GM12878 (cell line): ENCODE data around the gene DEFB108B. TPM values are rescaled to one million over a fixed set of nuclear protein-coding genes. Genes with fewer than 3 reads are reported as not detected.
"Not testable (repeated sequence)": the region's sequence is repeated elsewhere in the genome, so short reads cannot be mapped to it uniquely, and the experiment has no call there.

Source experiments
- ATAC-seq: fragments of 200-7000 bp; cut with Tn5 transposase; 3 replicates; pipeline ENCODE4 v1.9.1; 2020; ENCODE audit warnings: mild to moderate bottlenecking, moderate library complexity
- BruUV-seq: library from RNA; stranded (reverse); fragments of 400-500 nt; replicated peaks from 2 replicates; lab custom pipeline; 2021; lab: Mats Ljungman, UMichigan
- CTCF ChIA-PET: fragments of 300-600 bp; sonication (Branson Sonifier 250); formaldehyde crosslinking; extraction: SDS; loops from one replicate; lab custom pipeline; 2021; ENCODE audit warnings: inconsistent platforms; lab: Yijun Ruan, JAX
- POLR2A ChIA-PET: fragments of 350-600 bp; formaldehyde crosslinking; extraction: SDS; loops from one replicate; lab custom pipeline; 2021; ENCODE audit warnings: inconsistent platforms; lab: Charles Lee
- RAD21 ChIA-PET: fragments of 300-600 bp; sonication (Branson Sonifier 250); formaldehyde crosslinking; loops from one replicate; lab custom pipeline; 2023; ENCODE audit warnings: antibody characterized with exemption; ENCODE audit not compliant: unreplicated experiment; lab: Charles Lee
- SMC1A ChIA-PET: fragments of 300-600 bp; sonication (Branson Sonifier 250); formaldehyde crosslinking; loops from one replicate; lab custom pipeline; 2023; ENCODE audit not compliant: unreplicated experiment, uncharacterized antibody; lab: Charles Lee
- DNase-seq: peaks from one replicate; pipeline ENCODE4 v3.0.0-alpha.2; 2011; ENCODE audit warnings: low read depth, low spot score
- FAIRE-seq: peaks from 3 replicates; lab custom pipeline; 2011; peaks lifted over from hg19 to GRCh38; lab: Jason Lieb, UNC
- H2AFZ ChIP-seq: 2 replicates; pipeline ENCODE4 v1.6.0; 2011; ENCODE audit warnings: low read depth, low read length, control low read depth; ENCODE audit not compliant: control insufficient read depth
- H3K27ac ChIP-seq: 2 replicates; pipeline ENCODE4 v1.5.1; 2011; ENCODE audit warnings: control low read depth; ENCODE audit not compliant: control insufficient read depth, insufficient read depth
- H3K27me3 ChIP-seq, 2 experiments: replicated peaks in 1 of 2; 2 replicates each; pipeline versions ENCODE4 v1.6.0 to v1.6.1; 2011; ENCODE audit warnings: low read length in 1 of 2; ENCODE audit not compliant: control insufficient read depth in 2 of 2, insufficient read depth in 2 of 2
- H3K36me3 ChIP-seq, 2 experiments: 2 replicates each; pipeline ENCODE4 v1.5.1; 2011; ENCODE audit warnings: low read length in 1 of 2; ENCODE audit not compliant: control insufficient read depth in 2 of 2, insufficient read depth in 2 of 2
- H3K4me1 ChIP-seq: 2 replicates; pipeline ENCODE4 v1.6.1; 2011; ENCODE audit warnings: mild to moderate bottlenecking, low read length, moderate library complexity, mixed read lengths; ENCODE audit not compliant: control insufficient read depth, insufficient read depth
- H3K4me2 ChIP-seq: 2 replicates; pipeline ENCODE4 v1.6.0; 2011; ENCODE audit warnings: control low read depth; ENCODE audit not compliant: control insufficient read depth, insufficient read depth
- H3K4me3 ChIP-seq: fragments of 200-600 bp; sonication (generic); 2 replicates; pipeline ENCODE4 v1.5.1; 2016
- H3K79me2 ChIP-seq: 2 replicates; pipeline ENCODE4 v1.6.0; 2011; ENCODE audit warnings: low read length; ENCODE audit not compliant: control insufficient read depth, insufficient read depth
- H3K9ac ChIP-seq: 2 replicates; pipeline ENCODE4 v1.8.0; 2011; ENCODE audit warnings: low read length, control low read depth, mixed read lengths; ENCODE audit not compliant: control insufficient read depth, insufficient read depth
- H3K9me3 ChIP-seq: replicated peaks from 3 replicates; pipeline ENCODE4 v1.5.1; 2011; ENCODE audit warnings: mild to moderate bottlenecking, low read length; ENCODE audit not compliant: control insufficient read depth, insufficient read depth
- H4K20me1 ChIP-seq: 2 replicates; pipeline ENCODE4 v1.6.0; 2011; ENCODE audit not compliant: control insufficient read depth, insufficient read depth
- CTCF ChIP-seq, 3 experiments: IDR thresholded peaks in 2 of 3; conservative IDR thresholded peaks in 1 of 3; 2 replicates each; pipeline ENCODE4 v1.5.1; 2011; ENCODE audit warnings: low read depth in 3 of 3, low read length in 3 of 3, mild to moderate bottlenecking in 3 of 3, control low read depth in 2 of 3, moderate library complexity in 2 of 3, inconsistent platforms in 1 of 3, mixed read lengths in 1 of 3; ENCODE audit not compliant: control insufficient read depth in 2 of 3, insufficient read depth in 1 of 3; ENCODE audit errors: extremely low read depth in 1 of 3
- EED ChIP-seq: sonication (generic); IDR thresholded peaks from 2 replicates; pipeline ENCODE4 v1.6.1; 2016; ENCODE audit warnings: antibody characterized with exemption, low read depth
- RAD21 ChIP-seq: IDR thresholded peaks from 2 replicates; pipeline ENCODE4 v1.6.1; 2011; ENCODE audit warnings: mild to moderate bottlenecking, low read depth, low read length, moderate library complexity; ENCODE audit not compliant: insufficient read depth
- RUNX3 ChIP-seq: IDR thresholded peaks from 2 replicates; pipeline ENCODE4 v1.6.1; 2012; ENCODE audit warnings: low read length, inconsistent platforms
- SMC3 ChIP-seq: IDR thresholded peaks from 2 replicates; pipeline ENCODE4 v1.6.1; 2011; ENCODE audit warnings: low read length, improper control_type of control experiment, borderline replicate concordance
- TCF12 ChIP-seq: IDR thresholded peaks from 2 replicates; pipeline ENCODE4 v1.6.1; 2011; ENCODE audit warnings: low read depth, mild to moderate bottlenecking, low read length
- TCF3 ChIP-seq: IDR thresholded peaks from 2 replicates; pipeline ENCODE4 v1.6.1; 2012; ENCODE audit warnings: low read depth, mild to moderate bottlenecking, low read length, borderline replicate concordance; ENCODE audit not compliant: insufficient read depth
- YY1 ChIP-seq: IDR thresholded peaks from 2 replicates; pipeline ENCODE4 v1.6.1; 2011; ENCODE audit warnings: low read depth, mild to moderate bottlenecking, low read length
- WGBS: methylation state at CpG from one replicate; pipeline ENCODE4 v1.1.6; 2016; ENCODE audit warnings: low lambda C conversion rate; ENCODE audit not compliant: insufficient replicate concordance, insufficient coverage; ENCODE audit errors: missing lambda C conversion rate; 5-methylcytosine and 5-hydroxymethylcytosine counted together
- in situ Hi-C: fragments of 300-500 bp; cut with MboI; formaldehyde crosslinking; loops from 9 replicates; pipeline ENCODE4 v1.14.3; 2018; ENCODE audit warnings: mixed read lengths
- intact Hi-C: fragments of 100-400 bp; cut with micrococcal nuclease; formaldehyde crosslinking; loops from one replicate; pipeline ENCODE4 v1.14.2; 2022; ENCODE audit not compliant: unreplicated experiment
- polyA plus RNA-seq, 11 experiments: library from polyadenylated mRNA; depleted of rRNA in 4 of 11; unstranded in 6 of 11; stranded (reverse) in 5 of 11; fragments of >200 nt; fragmentation: Nextera tagmentation in 4 of 11; fragmentation: Illumina TruSeq in 1 of 11; extraction: Ambion mirVana in 4 of 11; extraction: Trizol in 1 of 11; gene quantifications; 1 replicate in 1 of 11; 2 replicates in 10 of 11; pipeline versions ENCODE4 v1.2.1 to v1.2.3, GENCODE V29; 2011 to 2016; ENCODE audit warnings: inconsistent platforms in 2 of 11, missing spikeins in 2 of 11, low read depth in 1 of 11
- total RNA-seq, 4 experiments: library from RNA; depleted of rRNA in 3 of 4; stranded (reverse); fragments of >200 nt in 3 of 4; fragmentation: Illumina TruSeq in 1 of 4; extraction: Trizol in 1 of 4; gene quantifications; 2 replicates each; pipeline versions ENCODE4 v1.2.1 to v1.2.3, GENCODE V29; 2013 to 2021

The DEFB108B gene
- total and polyA plus RNA-seq, 10 of the 15 experiments (the other 5 are each of a cell fraction or from before 2014, with no cell fraction given) = not detected

GRCh38 chr11:71800335-71800953, 32.6 kb upstream of the DEFB108B start:
- intact Hi-C loops, H3K4me2 ChIP-seq, ATAC-seq, H3K27me3 ChIP-seq, H3K36me3 ChIP-seq, in situ Hi-C loops, H4K20me1 ChIP-seq, H3K27ac ChIP-seq, H3K9ac ChIP-seq, BruUV-seq, H3K79me2 ChIP-seq, H3K9me3 ChIP-seq, H3K4me1 ChIP-seq, H3K4me3 ChIP-seq: not testable (repeated sequence)
- RAD21 ChIA-PET = interaction anchor here (1.1 to 1.3 kb wide), 3 partner anchors 186 to 631 kb away, joined by 3 to 11 read pairs (median 4); no protein-coding TSS in a partner anchor
- CTCF ChIA-PET = interaction anchor here (0.6 to 1.4 kb wide), 15 partner anchors 11 to 641 kb away, joined by 3 to 9 read pairs (median 4); partner anchors contain the start of genes RNF121 and XNDC1N
- FAIRE-seq = peak; percentile 87
- POLR2A ChIA-PET = interaction anchor here (0.6 kb wide), 1 partner anchor 113 kb away, joined by 3 read pairs; no protein-coding TSS in a partner anchor
- 0 out of 2 replicates have a peak, but pooled peaks have one; percentile 37 for TF ChIP-seq TCF12
- peak; percentile 63 for TF ChIP-seq RUNX3
- peak; percentile 75 for TF ChIP-seq RAD21
- 0 out of 2 replicates have a peak, but pooled peaks have one; percentile 29 for TF ChIP-seq EED
- peak; percentile 39; the same call in 1 of the 2 replicates for TF ChIP-seq SMC3
- TF ChIP-seq YY1 = peak; percentile 60; the same call in 1 of the 2 replicates
- TF ChIP-seq TCF3 = 0 out of 2 replicates have a peak, but pooled peaks have one; percentile 34
- TF ChIP-seq CTCF (IDR thresholded peaks at IDR 0.05 in 2 of 3, conservative IDR thresholded peaks at IDR 0.05 in 1 of 3; ENCODE audit: control insufficient read depth in 2 of 3, extremely low read depth in 1 of 3, insufficient read depth in 1 of 3, low read depth in 3 of 3, low read length in 3 of 3) = peak; percentile 70 to 88 (median 77)
- DNase-seq = peak; percentile 39
- 26% methylated on average over 13 of the region's 13 CpGs for WGBS
- 0 out of 2 replicates have a peak overlapping the region, but pooled peaks have one; percentile 4 for H2AFZ ChIP-seq
- SMC1A ChIA-PET = interaction anchor here (1.3 kb wide), 1 partner anchor 630 kb away, joined by 4 read pairs; no protein-coding TSS in a partner anchor

- H3K79me2 ChIP-seq, DNase-seq, H3K27ac ChIP-seq, POLR2A ChIA-PET, H3K36me3 ChIP-seq, H3K4me2 ChIP-seq, intact Hi-C loops, FAIRE-seq, ATAC-seq, H3K4me3 ChIP-seq, H2AFZ ChIP-seq, H3K27me3 ChIP-seq, BruUV-seq, H3K9ac ChIP-seq, H3K4me1 ChIP-seq, H4K20me1 ChIP-seq, in situ Hi-C loops, H3K9me3 ChIP-seq: not testable (repeated sequence)
- WGBS = no CpG with 5 or more reads among the region's 2 CpGs
- ChIA-PET RAD21 (interaction anchor here (1.1 to 1.3 kb wide), 3 partner anchors 185 to 630 kb away, joined by 3 to 11 read pairs (median 4); no protein-coding TSS in a partner anchor), CTCF (interaction anchor here (0.7 to 1.7 kb wide), 16 partner anchors 11 to 640 kb away, joined by 3 to 9 read pairs (median 4); partner anchors contain the start of genes RNF121 and XNDC1N), SMC1A (interaction anchor here (1.3 kb wide), 1 partner anchor 630 kb away, joined by 4 read pairs; no protein-coding TSS in a partner anchor)
These were observed 32.0 kb upstream of the DEFB108B start for GRCh38 chr11:71801026-71801425.
